Keratinocyte (primary cell): ENCODE measurements around the gene IGFN1.

Experiments used
- EZH2 ChIP-seq: IDR thresholded peaks from one replicate; pipeline ENCODE4 v1.6.1; 2012; ENCODE audit warnings: inconsistent platforms, mild to moderate bottlenecking, low read length, moderate library complexity
- TF ChIP-seq, protein P1 (sequence below), 3 experiments: IDR thresholded peaks in 1 of 3; conservative IDR thresholded peaks in 1 of 3; optimal IDR thresholded peaks in 1 of 3; 2 replicates in 2 of 3; 3 replicates in 1 of 3; pipeline versions ENCODE3 to v1.5.1; 2011; ENCODE audit warnings: low read length in 3 of 3, mild to moderate bottlenecking in 3 of 3, moderate library complexity in 2 of 3, control low read depth in 1 of 3, inconsistent platforms in 1 of 3; ENCODE audit not compliant: insufficient read depth in 2 of 3; ENCODE audit errors: extremely low read depth in 1 of 3

DNA sequence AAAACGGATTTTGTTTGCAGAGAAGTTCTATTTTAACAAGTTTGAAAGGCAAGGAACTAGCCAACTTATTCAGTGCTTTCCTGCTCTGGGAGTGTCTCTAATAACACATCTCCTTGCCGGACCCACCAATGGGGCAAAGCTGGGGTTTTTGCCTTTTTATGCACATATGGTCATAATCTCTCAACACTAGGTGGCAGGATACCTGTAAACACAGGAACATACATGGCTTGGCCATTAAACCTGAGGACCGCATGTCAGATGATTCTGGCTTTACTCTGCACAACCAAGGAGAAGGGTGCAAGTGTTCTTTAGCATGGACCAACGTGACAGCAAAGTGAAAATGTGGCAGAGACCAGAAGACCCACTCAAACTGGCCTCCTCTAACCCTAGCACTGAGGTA lies 41.2 kb upstream of the IGFN1 start:
- TF ChIP-seq, protein P1, sequence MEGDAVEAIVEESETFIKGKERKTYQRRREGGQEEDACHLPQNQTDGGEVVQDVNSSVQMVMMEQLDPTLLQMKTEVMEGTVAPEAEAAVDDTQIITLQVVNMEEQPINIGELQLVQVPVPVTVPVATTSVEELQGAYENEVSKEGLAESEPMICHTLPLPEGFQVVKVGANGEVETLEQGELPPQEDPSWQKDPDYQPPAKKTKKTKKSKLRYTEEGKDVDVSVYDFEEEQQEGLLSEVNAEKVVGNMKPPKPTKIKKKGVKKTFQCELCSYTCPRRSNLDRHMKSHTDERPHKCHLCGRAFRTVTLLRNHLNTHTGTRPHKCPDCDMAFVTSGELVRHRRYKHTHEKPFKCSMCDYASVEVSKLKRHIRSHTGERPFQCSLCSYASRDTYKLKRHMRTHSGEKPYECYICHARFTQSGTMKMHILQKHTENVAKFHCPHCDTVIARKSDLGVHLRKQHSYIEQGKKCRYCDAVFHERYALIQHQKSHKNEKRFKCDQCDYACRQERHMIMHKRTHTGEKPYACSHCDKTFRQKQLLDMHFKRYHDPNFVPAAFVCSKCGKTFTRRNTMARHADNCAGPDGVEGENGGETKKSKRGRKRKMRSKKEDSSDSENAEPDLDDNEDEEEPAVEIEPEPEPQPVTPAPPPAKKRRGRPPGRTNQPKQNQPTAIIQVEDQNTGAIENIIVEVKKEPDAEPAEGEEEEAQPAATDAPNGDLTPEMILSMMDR (optimal IDR thresholded peaks at IDR 0.05 in 1 of 3, IDR thresholded peaks at IDR 0.05 in 1 of 3, conservative IDR thresholded peaks at IDR 0.05 in 1 of 3; ENCODE audit: extremely low read depth in 1 of 3, insufficient read depth in 2 of 3, low read length in 3 of 3) = peak; percentile 30 to 59 (median 55)
- TF ChIP-seq EZH2 = no peak
